ENCODE data around the gene PARVA. TPM values are rescaled to one million over a fixed set of nuclear protein-coding genes. Genes with fewer than 3 reads are reported as not detected.

Gene PARVA
- total and polyA plus RNA-seq, 12 donors, result 20.1 to 84.8 (median 67.0) TPM

GRCh38 chr11:12556155-12556554, 178.8 kb downstream of the PARVA start:
- peak overlapping the region in 8 of 10 donors; percentile 5 to 79 (median 68) for H3K27ac ChIP-seq

GRCh38 chr11:12556788-12557384, 179.5 kb downstream of the PARVA start:
- no peak overlapping the region for H3K4me3 ChIP-seq
- whole genome bisulfite sequencing, 2 donors, result 4 to 5% methylated on average over 6 of the region's 6 CpGs
- intact Hi-C loops (cut with DNase I), result no loop called here

More at GRCh38 chr11:12556155-12556554, 178.8 kb downstream of the PARVA start:
- no peaks in the 10 kb centered on the region for H3K27me3 ChIP-seq
- WGBS, 2 donors, result 22 to 34% methylated on average over 3 of the region's 3 CpGs
- DNase-seq, result no peak
- ATAC-seq, result peak in 5 of 8 donors; percentile 26 to 35 (median 33)
- TF ChIP-seq CTCF (IDR thresholded peaks at IDR 0.05), result no peak
- H3K4me1 ChIP-seq, result peaks cover 5 to 32% (median 25%) of the 10 kb centered on the region in 9 donors
- peaks cover 0 to 7% (median 0%) of the 10 kb centered on the region in 11 donors for H3K9me3 ChIP-seq
- intact Hi-C loops (cut with DNase I), result no loop called here
- H3K4me3 ChIP-seq, result no peak overlapping the region
- H3K36me3 ChIP-seq, result no peaks in the 10 kb centered on the region

GRCh38 chr11:12559011-12559410, 181.6 kb downstream of the PARVA start:
- peaks cover 0 to 5% (median 0%) of the 10 kb centered on the region in 11 donors for H3K9me3 ChIP-seq
- ATAC-seq (no peak), DNase-seq (no peak)
- no peak for TF ChIP-seq CTCF (IDR thresholded peaks at IDR 0.05)
- H3K27ac ChIP-seq, result no peak overlapping the region
- H3K4me3 ChIP-seq, result no peak overlapping the region
- H3K36me3 ChIP-seq, result no peaks in the 10 kb centered on the region
- H3K4me1 ChIP-seq, result peaks cover 5 to 26% (median 19%) of the 10 kb centered on the region in 9 donors
- H3K27me3 ChIP-seq, result no peaks in the 10 kb centered on the region
- WGBS, 2 donors, result 75 to 78% methylated on average over 3 of the region's 3 CpGs
- intact Hi-C loops (cut with DNase I), result no loop called here

More at GRCh38 chr11:12556788-12557384, 179.5 kb downstream of the PARVA start:
- TF ChIP-seq CTCF (IDR thresholded peaks at IDR 0.05), result no peak
- ATAC-seq, result peak; percentile 40 to 90 (median 74)
- Histone ChIP-seq H3K27ac (peak overlapping the region in 9 of 10 donors; percentile 5 to 79 (median 66)), H3K4me1 (peaks cover 5 to 32% (median 25%) of the 10 kb centered on the region in 9 donors), H3K36me3 (no peaks in the 10 kb centered on the region), H3K9me3 (peaks cover 0 to 7% (median 0%) of the 10 kb centered on the region in 11 donors), H3K27me3 (no peaks in the 10 kb centered on the region)
- DNase-seq, result peak; percentile 65 to 83

GRCh38 chr11:12560362-12560761, 183.0 kb downstream of the PARVA start:
- peak in 6 of 8 donors; percentile 38 to 81 (median 68) for ATAC-seq
- TF ChIP-seq CTCF (IDR thresholded peaks at IDR 0.05), result no peak
- no peaks in the 10 kb centered on the region for H3K36me3 ChIP-seq
- H3K4me1 ChIP-seq, result peaks cover 5 to 26% (median 18%) of the 10 kb centered on the region in 9 donors
- H3K27me3 ChIP-seq, result no peaks in the 10 kb centered on the region
- H3K4me3 ChIP-seq, result no peak overlapping the region
- H3K9me3 ChIP-seq, result no peaks in the 10 kb centered on the region
- H3K27ac ChIP-seq, result peak overlapping the region in 7 of 10 donors; percentile 7 to 76 (median 41)
- intact Hi-C loops (cut with DNase I), result no loop called here
- WGBS, 2 donors, result 49 to 64% methylated on average over 3 of the region's 3 CpGs
- DNase-seq, result no peak
